K562 (cell line): ENCODE data around the gene RASSF3. TPM values are rescaled to one million over a fixed set of nuclear protein-coding genes. Genes with fewer than 3 reads are reported as not detected.

Experiments used
- BDP1 ChIP-seq: IDR thresholded peaks from 3 replicates; pipeline ENCODE4 v1.6.1; 2011; ENCODE audit not compliant: insufficient read length, insufficient read depth
- HDAC8 ChIP-seq: fragments of 450-650 bp; IDR thresholded peaks from 2 replicates; pipeline ENCODE4 v1.6.1; 2016; ENCODE audit warnings: mild to moderate bottlenecking, missing genetic modification characterization, moderate library complexity, missing compliant biosample characterization
- MGA ChIP-seq: fragments of 450-650 bp; IDR thresholded peaks from 2 replicates; pipeline ENCODE4 v1.6.1; 2016; ENCODE audit warnings: mild to moderate bottlenecking, moderate library complexity
- ZNF507 ChIP-seq: conservative IDR thresholded peaks from 2 replicates; pipeline ENCODE4 v1.6.1; 2017; ENCODE audit warnings: missing genetic modification characterization, missing compliant biosample characterization
- ZZZ3 ChIP-seq: fragments of 450-650 bp; IDR thresholded peaks from 2 replicates; pipeline ENCODE4 v1.6.1; 2016; ENCODE audit warnings: antibody characterized with exemption, mild to moderate bottlenecking, moderate library complexity
- polyA plus RNA-seq, 8 experiments: library from polyadenylated mRNA; depleted of rRNA in 4 of 8; stranded (reverse) in 5 of 8; unstranded in 3 of 8; fragments of >200 nt; fragmentation: Nextera tagmentation in 2 of 8; fragmentation: Illumina TruSeq in 1 of 8; extraction: Ambion mirVana in 2 of 8; extraction: Trizol in 1 of 8; gene quantifications; 2 replicates each; pipeline versions ENCODE4 v1.2.1 to v1.2.3, GENCODE V29; 2011 to 2014; ENCODE audit warnings: inconsistent platforms in 1 of 8, missing spikeins in 1 of 8
- total RNA-seq, 7 experiments: library from RNA; depleted of rRNA in 6 of 7; stranded (reverse); fragments of >200 nt in 6 of 7; fragmentation: Illumina TruSeq in 2 of 7; extraction: Trizol in 2 of 7; gene quantifications; 2 replicates each; pipeline versions ENCODE4 v1.2.1 to v1.2.3, GENCODE V29; 2011 to 2021; ENCODE audit warnings: low replicate concordance in 1 of 7

Gene RASSF3
- total and polyA plus RNA-seq, 9 of the 15 experiments (the other 6 are each of a cell fraction or from before 2014, with no cell fraction given) = 3.7 to 39.2 (median 20.2) TPM

GRCh38 chr12:64603183-64603841, 7.0 kb upstream of the RASSF3 start (continued):
- no peak for TF ChIP-seq MGA
- TF ChIP-seq ZNF507 (tag) = no peak
- TF ChIP-seq HDAC8 (tag) = no peak
- no peak for TF ChIP-seq BDP1
- TF ChIP-seq ZZZ3 = no peak
